ENCODE results near the gene GNL3L.
"Not testable (repeated sequence)": the region's sequence is repeated elsewhere in the genome, so short reads cannot be mapped to it uniquely, and the experiment has no call there.

The GNL3L gene

GRCh38 chrX:54550821-54551220, 20.8 kb downstream of the GNL3L start:
- in situ Hi-C loops (cut with HindIII; ENCODE audit: low pct_ligation_motif_present, low sequenced_read_pairs) = no loop called here
- Histone ChIP-seq H3K27ac (no peak overlapping the region), H3K36me3 (replicated peaks) (peaks cover 12% of the 10 kb centered on the region), H3K27me3 (replicated peaks) (no peaks in the 10 kb centered on the region), H3K4me3 (ENCODE audit: low read depth, low read length) (no peak overlapping the region)
- DNase-seq = no peak
- no peak for TF ChIP-seq CTCF (IDR thresholded peaks at IDR 0.05; ENCODE audit: low read depth, low read length, missing control alignments)

GRCh38 chrX:54551801-54552200, 21.8 kb downstream of the GNL3L start:
- no peak for TF ChIP-seq CTCF (IDR thresholded peaks at IDR 0.05; ENCODE audit: low read depth, low read length, missing control alignments)
- DNase-seq = no peak
- peaks cover 17% of the 10 kb centered on the region for H3K36me3 ChIP-seq (replicated peaks)
- no peak overlapping the region for H3K4me3 ChIP-seq (ENCODE audit: low read depth, low read length)
- no peaks in the 10 kb centered on the region for H3K27me3 ChIP-seq (replicated peaks)
- in situ Hi-C loops (cut with HindIII; ENCODE audit: low pct_ligation_motif_present, low sequenced_read_pairs) = no loop called here
- H3K27ac ChIP-seq = no peak overlapping the region

GRCh38 chrX:54555006-54555405, 25.0 kb downstream of the GNL3L start:
- in situ Hi-C loops (cut with HindIII; ENCODE audit: low pct_ligation_motif_present, low sequenced_read_pairs); H3K27me3 ChIP-seq (replicated peaks); DNase-seq; H3K27ac ChIP-seq; H3K4me3 ChIP-seq (ENCODE audit: low read depth, low read length): not testable (repeated sequence)
- H3K36me3 ChIP-seq (replicated peaks) = peaks cover 24% of the 10 kb centered on the region

GRCh38 chrX:54560411-54560810, 30.4 kb downstream of the GNL3L start:
- peak; percentile 2 for DNase-seq
- H3K36me3 ChIP-seq (replicated peaks) = peaks cover 17% of the 10 kb centered on the region

GRCh38 chrX:54561622-54562021, 31.6 kb downstream of the GNL3L start:
- peaks cover 10% of the 10 kb centered on the region for H3K36me3 ChIP-seq (replicated peaks)
- H3K4me3 ChIP-seq (ENCODE audit: low read depth, low read length) = no peak overlapping the region
- in situ Hi-C loops (cut with HindIII; ENCODE audit: low pct_ligation_motif_present, low sequenced_read_pairs) = no loop called here

More at GRCh38 chrX:54560411-54560810, 30.4 kb downstream of the GNL3L start:
- Histone ChIP-seq H3K27me3 (replicated peaks) (no peaks in the 10 kb centered on the region), H3K4me3 (ENCODE audit: low read depth, low read length) (no peak overlapping the region), H3K27ac (no peak overlapping the region)
- in situ Hi-C loops (cut with HindIII; ENCODE audit: low pct_ligation_motif_present, low sequenced_read_pairs) = no loop called here
- TF ChIP-seq CTCF (IDR thresholded peaks at IDR 0.05; ENCODE audit: low read depth, low read length, missing control alignments) = no peak

GRCh38 chrX:54564936-54565335, 34.9 kb downstream of the GNL3L start:
- in situ Hi-C loops (cut with HindIII; ENCODE audit: low pct_ligation_motif_present, low sequenced_read_pairs) = no loop called here
- TF ChIP-seq CTCF (IDR thresholded peaks at IDR 0.05; ENCODE audit: low read depth, low read length, missing control alignments) = no peak
- Histone ChIP-seq H3K27me3 (replicated peaks) (no peaks in the 10 kb centered on the region), H3K4me3 (ENCODE audit: low read depth, low read length) (no peak overlapping the region), H3K36me3 (replicated peaks) (peaks cover 2% of the 10 kb centered on the region), H3K27ac (no peak overlapping the region)
- DNase-seq = no peak

More at GRCh38 chrX:54561622-54562021, 31.6 kb downstream of the GNL3L start:
- H3K27ac ChIP-seq = no peak overlapping the region
- DNase-seq = no peak
- H3K27me3 ChIP-seq (replicated peaks) = no peaks in the 10 kb centered on the region
- no peak for TF ChIP-seq CTCF (IDR thresholded peaks at IDR 0.05; ENCODE audit: low read depth, low read length, missing control alignments)
